T-helper 17 cell (primary cell): ENCODE data around the gene TASL. TPM values are rescaled to one million over a fixed set of nuclear protein-coding genes. Genes with fewer than 3 reads are reported as not detected.
"Not testable (repeated sequence)": the region's sequence is repeated elsewhere in the genome, so short reads cannot be mapped to it uniquely, and the experiment has no call there.

Experiments
- ATAC-seq: fragments of 150-1000 bp; cut with Tn5 transposase; 2 replicates; pipeline ENCODE4 v1.10.0; 2021; ENCODE audit warnings: mild to moderate bottlenecking, moderate library complexity
- DNase-seq, 3 donors: peaks; one replicate each; pipeline versions ENCODE4 v3.0.0 to v3.0.0-alpha.2; 2020 to 2021
- H3K9me3 ChIP-seq: one replicate; pipeline ENCODE4 v1.7.0; 2013; ENCODE audit warnings: low read length, mild to moderate bottlenecking; ENCODE audit not compliant: control insufficient read depth, poor library complexity, severe bottlenecking
- H3K27ac Mint-ChIP-seq: one replicate; pipeline ENCODE4 v1.8.0; 2022; ENCODE audit warnings: mild to moderate bottlenecking, moderate library complexity, mixed read lengths
- H3K27me3 Mint-ChIP-seq: one replicate; pipeline ENCODE4 v1.8.0; 2022; ENCODE audit warnings: mixed read lengths
- H3K36me3 Mint-ChIP-seq: one replicate; pipeline ENCODE4 v1.8.0; 2022; ENCODE audit warnings: low read depth, mixed read lengths
- H3K4me1 Mint-ChIP-seq: one replicate; pipeline ENCODE4 v1.8.0; 2022; ENCODE audit warnings: mild to moderate bottlenecking, mixed read lengths
- H3K4me3 Mint-ChIP-seq: one replicate; pipeline ENCODE4 v1.8.0; 2022; ENCODE audit warnings: mild to moderate bottlenecking, moderate library complexity, mixed read lengths
- total RNA-seq, 4 donors: library from RNA in 2 of 4; stranded (reverse) in 2 of 4; gene quantifications; one replicate each; pipeline ENCODE4 v1.2.3 and lab custom pipeline; 2022 to 2026

The TASL gene
- 1 to 10 TPM; 2.3 to 2.4 TPM for total RNA-seq
- 1.0 to 3.0 reads per million in 2 donors for total RNA-seq (lab: John Stamatoyannopoulos, UW)

- Mint-ChIP-seq H3K4me3 (peak within 1 kb of the TSS; percentile 87), H3K36me3 (peaks cover 3% of the 10 kb centered on the region), H3K27ac (peak within 1 kb of the TSS; percentile 85), H3K27me3 (no peaks in the 10 kb centered on the region), H3K4me1 (peaks cover 11% of the 10 kb centered on the region)
- peak; percentile 87 for ATAC-seq
- H3K9me3 ChIP-seq, result no peaks in the 10 kb centered on the region
- peak in 1 of 3 donors; percentile 4 for DNase-seq
Measured at GRCh38 chrX:30577362-30577991, at the start of gene TASL. TASL (minus strand) TSS chrX:30577766; CDS start chrX:30560355, 17,411 bp downstream.

GRCh38 chrX:30626402-30626801 lies 48.8 kb upstream of the TASL start:
- no peaks in the 10 kb centered on the region for H3K36me3 Mint-ChIP-seq

GRCh38 chrX:30622361-30622760 lies 44.8 kb upstream of the TASL start:
- H3K9me3 ChIP-seq, result no peaks in the 10 kb centered on the region
- DNase-seq (no peak), ATAC-seq (no peak)
- Mint-ChIP-seq H3K36me3 (no peaks in the 10 kb centered on the region), H3K27ac (no peak overlapping the region), H3K27me3 (no peaks in the 10 kb centered on the region), H3K4me3 (no peak overlapping the region), H3K4me1 (no peaks in the 10 kb centered on the region)

More at GRCh38 chrX:30626402-30626801, 48.8 kb upstream of the TASL start:
- no peaks in the 10 kb centered on the region for H3K27me3 Mint-ChIP-seq
- ATAC-seq (no peak), DNase-seq (no peak)
- H3K4me1 Mint-ChIP-seq, result no peaks in the 10 kb centered on the region
- no peak overlapping the region for H3K27ac Mint-ChIP-seq
- no peaks in the 10 kb centered on the region for H3K9me3 ChIP-seq
- no peak overlapping the region for H3K4me3 Mint-ChIP-seq

- no peak overlapping the region for H3K4me3 Mint-ChIP-seq
- no peaks in the 10 kb centered on the region for H3K27me3 Mint-ChIP-seq
- no peak for ATAC-seq
- H3K27ac Mint-ChIP-seq, result no peak overlapping the region
- DNase-seq, result no peak
- no peaks in the 10 kb centered on the region for H3K4me1 Mint-ChIP-seq
- H3K36me3 Mint-ChIP-seq, result no peaks in the 10 kb centered on the region
- H3K9me3 ChIP-seq, result no peaks in the 10 kb centered on the region
Measured at GRCh38 chrX:30620980-30621618, 43.5 kb upstream of the TASL start.

GRCh38 chrX:30620125-30620524 lies 42.6 kb upstream of the TASL start:
- no peaks in the 10 kb centered on the region for H3K9me3 ChIP-seq
- H3K4me3 Mint-ChIP-seq, result no peak overlapping the region
- H3K27me3 Mint-ChIP-seq, result no peaks in the 10 kb centered on the region
- no peak for DNase-seq
- no peaks in the 10 kb centered on the region for H3K36me3 Mint-ChIP-seq
- no peak for ATAC-seq
- no peaks in the 10 kb centered on the region for H3K4me1 Mint-ChIP-seq
- H3K27ac Mint-ChIP-seq, result no peak overlapping the region

- ATAC-seq (no peak), DNase-seq (no peak)
- H3K9me3 ChIP-seq, result no peaks in the 10 kb centered on the region
- Mint-ChIP-seq H3K4me3 (no peak overlapping the region), H3K27ac (no peak overlapping the region), H3K4me1 (no peaks in the 10 kb centered on the region), H3K27me3 (no peaks in the 10 kb centered on the region), H3K36me3 (no peaks in the 10 kb centered on the region)
Measured at GRCh38 chrX:30618160-30618765, 40.7 kb upstream of the TASL start.

GRCh38 chrX:30615229-30615628 lies 37.7 kb upstream of the TASL start:
- H3K4me3 Mint-ChIP-seq, result no peak overlapping the region
- H3K27ac Mint-ChIP-seq, result no peak overlapping the region
- no peaks in the 10 kb centered on the region for H3K9me3 ChIP-seq
- H3K4me1 Mint-ChIP-seq, result no peaks in the 10 kb centered on the region
- no peaks in the 10 kb centered on the region for H3K36me3 Mint-ChIP-seq
- no peak for ATAC-seq
- DNase-seq, result no peak
- no peaks in the 10 kb centered on the region for H3K27me3 Mint-ChIP-seq

- no peak overlapping the region for H3K27ac Mint-ChIP-seq
- H3K4me3 Mint-ChIP-seq, result no peak overlapping the region
- H3K27me3 Mint-ChIP-seq, result no peaks in the 10 kb centered on the region
- H3K9me3 ChIP-seq, result no peaks in the 10 kb centered on the region
- DNase-seq (no peak), ATAC-seq (no peak)
- no peaks in the 10 kb centered on the region for H3K36me3 Mint-ChIP-seq
- no peaks in the 10 kb centered on the region for H3K4me1 Mint-ChIP-seq
Measured at GRCh38 chrX:30613721-30614120, 36.2 kb upstream of the TASL start.

- Mint-ChIP-seq H3K27me3 (no peaks in the 10 kb centered on the region), H3K27ac (no peak overlapping the region), H3K36me3 (no peaks in the 10 kb centered on the region), H3K4me3 (no peak overlapping the region), H3K4me1 (no peaks in the 10 kb centered on the region)
- no peak for ATAC-seq
- DNase-seq, result no peak
- H3K9me3 ChIP-seq, result no peaks in the 10 kb centered on the region
Measured at GRCh38 chrX:30612250-30612655, 34.7 kb upstream of the TASL start.

- Mint-ChIP-seq H3K36me3 (no peaks in the 10 kb centered on the region), H3K4me1 (no peaks in the 10 kb centered on the region), H3K27me3 (no peaks in the 10 kb centered on the region), H3K27ac (no peak overlapping the region), H3K4me3 (no peak overlapping the region)
- no peak for DNase-seq
- H3K9me3 ChIP-seq, result no peaks in the 10 kb centered on the region
- no peak for ATAC-seq
Measured at GRCh38 chrX:30610026-30610425, 32.5 kb upstream of the TASL start.

- no peak for ATAC-seq
- H3K9me3 ChIP-seq, result no peaks in the 10 kb centered on the region
- Mint-ChIP-seq H3K4me3 (no peak overlapping the region), H3K36me3 (no peaks in the 10 kb centered on the region), H3K4me1 (no peaks in the 10 kb centered on the region), H3K27ac (no peak overlapping the region), H3K27me3 (no peaks in the 10 kb centered on the region)
- no peak for DNase-seq
Measured at GRCh38 chrX:30607155-30607554, 29.6 kb upstream of the TASL start.

GRCh38 chrX:30600269-30601176 lies 23.0 kb upstream of the TASL start:
- not testable (repeated sequence) for H3K27me3 Mint-ChIP-seq, DNase-seq, H3K4me1 Mint-ChIP-seq, H3K27ac Mint-ChIP-seq, H3K36me3 Mint-ChIP-seq, ATAC-seq, H3K4me3 Mint-ChIP-seq, H3K9me3 ChIP-seq
